HCT116 (cell line): ENCODE measurements around the gene MEG3. TPM values are rescaled to one million over a fixed set of nuclear protein-coding genes. Genes with fewer than 3 reads are reported as not detected.

Experiments
- ATAC-seq: fragments of 200-7000 bp; cut with Tn5 transposase; 2 replicates; pipeline ENCODE4 v1.9.1; 2020; ENCODE audit warnings: mild to moderate bottlenecking, moderate library complexity
- BruUV-seq: library from RNA; stranded (reverse); fragments of 400-500 nt; replicated peaks from 2 replicates; lab custom pipeline; 2021; lab: Mats Ljungman, UMichigan
- CTCF ChIA-PET: fragments of 300-600 bp; sonication (Branson Sonifier 250); formaldehyde crosslinking; loops from one replicate; lab custom pipeline; 2021; ENCODE audit warnings: antibody characterized with exemption; lab: Charles Lee
- POLR2A ChIA-PET: fragments of 300-600, 350-600 bp; sonication (Branson Sonifier 250); formaldehyde crosslinking; loops from one replicate; lab custom pipeline; 2021; ENCODE audit warnings: antibody characterized with exemption; lab: Charles Lee
- RAD21 ChIA-PET, 2 experiments: fragments of 300-600 bp; sonication (Branson Sonifier 250); formaldehyde crosslinking; loops; one replicate each; lab custom pipeline; 2023; ENCODE audit warnings: low total read pairs in 2 of 2; ENCODE audit not compliant: uncharacterized antibody in 2 of 2, unreplicated experiment in 2 of 2, low non-redundant PET in 1 of 2; lab: Charles Lee
- DNase-seq: peaks from one replicate; pipeline ENCODE4 v3.0.0-alpha.2; 2010; ENCODE audit warnings: low read depth, low spot score
- H2AFZ ChIP-seq: fragments of 200-600 bp; shearing (Covaris generic), sonication (generic); 2 replicates; pipeline ENCODE4 v1.6.1; 2017; ENCODE audit warnings: low read depth, mixed run types, mixed read lengths, antibody characterized with exemption, low read length; ENCODE audit not compliant: poor library complexity, severe bottlenecking
- H3K27ac ChIP-seq: 2 replicates; pipeline ENCODE4 v1.5.1; 2012; ENCODE audit warnings: low read depth, low read length
- H3K27me3 ChIP-seq: fragments of 200-600 bp; sonication (generic); 2 replicates; pipeline ENCODE4 v1.6.1; 2016; ENCODE audit warnings: mixed run types, low read length, mixed read lengths; ENCODE audit not compliant: insufficient read depth
- H3K36me3 ChIP-seq, 2 experiments: fragments of 200-500 bp in 1 of 2; fragments of 200-600 bp in 1 of 2; sonication (Bioruptor generic) in 1 of 2; sonication (generic) in 1 of 2; 2 replicates each; pipeline versions ENCODE4 v1.5.1 to v1.6.1; 2014 to 2016; ENCODE audit warnings: low read length in 2 of 2, inconsistent platforms in 1 of 2, mixed read lengths in 1 of 2, mixed run types in 1 of 2; ENCODE audit not compliant: insufficient read depth in 2 of 2, control insufficient read depth in 1 of 2
- H3K4me1 ChIP-seq, 2 experiments: fragments of 200-600 bp in 1 of 2; sonication (generic) in 1 of 2; 2 replicates each; pipeline versions ENCODE4 v1.5.1 to v1.6.1; 2012 to 2017; ENCODE audit warnings: low read length in 2 of 2, inconsistent platforms in 1 of 2, mild to moderate bottlenecking in 1 of 2, mixed read lengths in 1 of 2, mixed run types in 1 of 2, moderate library complexity in 1 of 2; ENCODE audit not compliant: insufficient read depth in 2 of 2, control insufficient read depth in 1 of 2
- H3K4me2 ChIP-seq: fragments of 200-600 bp; sonication (generic); 2 replicates; pipeline ENCODE4 v1.6.1; 2017; ENCODE audit warnings: mixed run types, low read length, mixed read lengths
- H3K4me3 ChIP-seq, 2 experiments: fragments of 200-600 bp in 1 of 2; sonication (generic) in 1 of 2; replicated peaks in 1 of 2; 2 replicates each; pipeline ENCODE4 v1.5.1; 2011 to 2016; ENCODE audit warnings: low read length in 2 of 2, control low read depth in 1 of 2, low read depth in 1 of 2, mild to moderate bottlenecking in 1 of 2, mixed read lengths in 1 of 2, mixed run types in 1 of 2
- H3K79me2 ChIP-seq: fragments of 200-600 bp; sonication (generic); 2 replicates; pipeline ENCODE4 v1.6.1; 2017; ENCODE audit warnings: mild to moderate bottlenecking, mixed run types, low read length, moderate library complexity, mixed read lengths; ENCODE audit not compliant: insufficient read depth
- H3K9ac ChIP-seq: fragments of 200-600 bp; sonication (generic); 2 replicates; pipeline ENCODE4 v1.6.1; 2016; ENCODE audit warnings: low read length, mixed read lengths
- H3K9me2 ChIP-seq: fragments of 200-600 bp; sonication (generic), shearing (Covaris generic); 2 replicates; pipeline ENCODE4 v1.6.1; 2017; ENCODE audit warnings: mixed run types, mild to moderate bottlenecking, moderate library complexity; ENCODE audit not compliant: insufficient read depth
- H3K9me3 ChIP-seq, 2 experiments: fragments of 200-500 bp in 1 of 2; fragments of 200-600 bp in 1 of 2; sonication (Bioruptor generic) in 1 of 2; sonication (generic) in 1 of 2; 2 replicates each; pipeline ENCODE4 v1.6.1; 2014 to 2017; ENCODE audit warnings: low read length in 2 of 2, mixed read lengths in 2 of 2, inconsistent platforms in 1 of 2, low read depth in 1 of 2, mild to moderate bottlenecking in 1 of 2, mixed run types in 1 of 2, moderate library complexity in 1 of 2; ENCODE audit not compliant: control insufficient read depth in 1 of 2, insufficient read depth in 1 of 2
- H4K20me1 ChIP-seq: fragments of 200-600 bp; sonication (generic), shearing (Covaris generic); 2 replicates; pipeline ENCODE4 v1.6.1; 2017; ENCODE audit warnings: mixed run types, mild to moderate bottlenecking, moderate library complexity; ENCODE audit not compliant: insufficient read depth
- CBX3 ChIP-seq: IDR thresholded peaks from 2 replicates; pipeline ENCODE4 v1.6.1; 2012; ENCODE audit warnings: low read depth
- JUND ChIP-seq: IDR thresholded peaks from 2 replicates; pipeline ENCODE4 v1.6.1; 2012
- POLR2AphosphoS5 ChIP-seq: IDR thresholded peaks from 2 replicates; pipeline ENCODE4 v1.6.1; 2011; ENCODE audit warnings: mild to moderate bottlenecking, low read depth, low read length, moderate library complexity
- SP1 ChIP-seq: IDR thresholded peaks from 2 replicates; pipeline ENCODE4 v1.6.1; 2012; ENCODE audit warnings: low read depth
- TCF7L2 ChIP-seq: IDR thresholded peaks from 2 replicates; pipeline ENCODE4 v1.7.0; 2011; ENCODE audit warnings: borderline replicate concordance, inconsistent platforms; ENCODE audit not compliant: insufficient read depth, insufficient read length; ENCODE audit errors: extremely low read depth
- YY1 ChIP-seq: IDR thresholded peaks from 2 replicates; pipeline ENCODE4 v1.6.1; 2011; ENCODE audit warnings: low read length, low read depth, moderate library complexity, mild to moderate bottlenecking; ENCODE audit not compliant: insufficient replicate concordance; ENCODE audit errors: extremely low read depth
- ZFX ChIP-seq: fragments of 450-650 bp; IDR thresholded peaks from 2 replicates; pipeline ENCODE4 v1.6.1; 2017
- intact Hi-C: fragments of 100-400 bp; cut with micrococcal nuclease; formaldehyde crosslinking; loops from 2 replicates; pipeline ENCODE4 v1.10.0; 2022
- total RNA-seq: library from RNA; stranded (reverse); gene quantifications from one replicate; pipeline ENCODE4 v1.2.1, GENCODE V29; 2021; ENCODE audit not compliant: unreplicated experiment

The MEG3 gene
- total RNA-seq, 1 experiment from 2014 or later = 2.5 TPM

GRCh38 chr14:100868621-100869370 lies 42.9 kb downstream of the MEG3 start:
- peaks cover 0 to 28% of the 10 kb centered on the region in 2 experiments; a peak in 2 of 4 replicates for H3K4me1 ChIP-seq
- no peak for TF ChIP-seq SP1
- no peak for TF ChIP-seq POLR2AphosphoS5
- TF ChIP-seq YY1 = no peak
- TF ChIP-seq ZFX = no peak
- TF ChIP-seq CBX3 = no peak
- TF ChIP-seq, all 23 proteins: peak for 0
- DNase-seq (no peak), ATAC-seq (no peak)
- H4K20me1 ChIP-seq = no peaks in the 10 kb centered on the region
- no peak overlapping the region for H2AFZ ChIP-seq
- H3K4me3 ChIP-seq = no peak overlapping the region
- no TSS peak for BruUV-seq
- H3K36me3 ChIP-seq = no peaks in the 10 kb centered on the region
- H3K9ac ChIP-seq = no peak overlapping the region
- H3K9me2 ChIP-seq = no peaks in the 10 kb centered on the region
- no peaks in the 10 kb centered on the region for H3K9me3 ChIP-seq
- ChIA-PET CTCF (no interaction called here), POLR2A (no interaction called here), RAD21 (no interaction called here)
- H3K27ac ChIP-seq = no peak overlapping the region
- no peaks in the 10 kb centered on the region for H3K79me2 ChIP-seq
- intact Hi-C loops = no loop called here
- no peaks in the 10 kb centered on the region for H3K27me3 ChIP-seq
- no peak overlapping the region for H3K4me2 ChIP-seq

- ChIA-PET CTCF (no interaction called here), RAD21 (no interaction called here), POLR2A (no interaction called here)
- H3K4me2 ChIP-seq = peak overlapping the region; percentile 52
- ATAC-seq (peak; percentile 84), DNase-seq (peak; percentile 69)
- H3K4me1 ChIP-seq = peaks cover 0 to 19% of the 10 kb centered on the region in 2 experiments; a peak in 2 of 4 replicates
- intact Hi-C loops = no loop called here
- H3K36me3 ChIP-seq = no peaks in the 10 kb centered on the region
- H3K27ac ChIP-seq = no peak overlapping the region
- no peaks in the 10 kb centered on the region for H4K20me1 ChIP-seq
- H3K9ac ChIP-seq = no peak overlapping the region
- no peak overlapping the region for H2AFZ ChIP-seq
- no peaks in the 10 kb centered on the region for H3K79me2 ChIP-seq
- H3K27me3 ChIP-seq = no peaks in the 10 kb centered on the region
- peak overlapping the region; percentile 22 to 26; a peak in 3 of 4 replicates for H3K4me3 ChIP-seq
- H3K9me2 ChIP-seq = no peaks in the 10 kb centered on the region
- no peaks in the 10 kb centered on the region for H3K9me3 ChIP-seq
- BruUV-seq = no TSS peak
- TF ChIP-seq JUND = no peak
- TF ChIP-seq TCF7L2 = peak; percentile 14
Measured at GRCh38 chr14:100871234-100872186, 45.6 kb downstream of the MEG3 start.
